Measurements from ENCODE around the gene EVA1C. TPM values are rescaled to one million over a fixed set of nuclear protein-coding genes. Genes with fewer than 3 reads are reported as not detected.
"Not testable (repeated sequence)": the region's sequence is repeated elsewhere in the genome, so short reads cannot be mapped to it uniquely, and the experiment has no call there.

Gene EVA1C, protein sequence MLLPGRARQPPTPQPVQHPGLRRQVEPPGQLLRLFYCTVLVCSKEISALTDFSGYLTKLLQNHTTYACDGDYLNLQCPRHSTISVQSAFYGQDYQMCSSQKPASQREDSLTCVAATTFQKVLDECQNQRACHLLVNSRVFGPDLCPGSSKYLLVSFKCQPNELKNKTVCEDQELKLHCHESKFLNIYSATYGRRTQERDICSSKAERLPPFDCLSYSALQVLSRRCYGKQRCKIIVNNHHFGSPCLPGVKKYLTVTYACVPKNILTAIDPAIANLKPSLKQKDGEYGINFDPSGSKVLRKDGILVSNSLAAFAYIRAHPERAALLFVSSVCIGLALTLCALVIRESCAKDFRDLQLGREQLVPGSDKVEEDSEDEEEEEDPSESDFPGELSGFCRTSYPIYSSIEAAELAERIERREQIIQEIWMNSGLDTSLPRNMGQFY
- 1.6 TPM for total RNA-seq
- 1 to 10 TPM; 1.3 to 2.9 (median 2.1) TPM for polyA plus RNA-seq (ENCODE audit: insufficient read depth in 1 of 8, insufficient read length in 8 of 8, low replicate concordance in 1 of 8)
- long read RNA-seq, donor 1, result 0 reads
- long read RNA-seq, donor 2, result 0 reads
- long read RNA-seq, donor 3, result 0 reads
- long read RNA-seq, donor 4, partial matches to known transcripts, result 0 of 3 reads
- long read RNA-seq, donor 4, other reads (novel, unspliced or antisense), result 0 of 3 reads
- long read RNA-seq, donor 5, partial matches to known transcripts, result 0 of 1 reads
- long read RNA-seq, donor 5, other reads (novel, unspliced or antisense), result 0 of 1 reads
- long read RNA-seq, donor 6, result 0 reads
- long read RNA-seq, donor 7, partial matches to known transcripts, result 46 of 76 reads
- long read RNA-seq, donor 7, other reads (novel, unspliced or antisense), result 29 of 76 reads
- long read RNA-seq, donor 8, result 0 reads
- long read RNA-seq, donor 9, result 0 reads
- long read RNA-seq, donor 10, result 0 reads
- long read RNA-seq, donor 11, result 0 reads

DNA sequence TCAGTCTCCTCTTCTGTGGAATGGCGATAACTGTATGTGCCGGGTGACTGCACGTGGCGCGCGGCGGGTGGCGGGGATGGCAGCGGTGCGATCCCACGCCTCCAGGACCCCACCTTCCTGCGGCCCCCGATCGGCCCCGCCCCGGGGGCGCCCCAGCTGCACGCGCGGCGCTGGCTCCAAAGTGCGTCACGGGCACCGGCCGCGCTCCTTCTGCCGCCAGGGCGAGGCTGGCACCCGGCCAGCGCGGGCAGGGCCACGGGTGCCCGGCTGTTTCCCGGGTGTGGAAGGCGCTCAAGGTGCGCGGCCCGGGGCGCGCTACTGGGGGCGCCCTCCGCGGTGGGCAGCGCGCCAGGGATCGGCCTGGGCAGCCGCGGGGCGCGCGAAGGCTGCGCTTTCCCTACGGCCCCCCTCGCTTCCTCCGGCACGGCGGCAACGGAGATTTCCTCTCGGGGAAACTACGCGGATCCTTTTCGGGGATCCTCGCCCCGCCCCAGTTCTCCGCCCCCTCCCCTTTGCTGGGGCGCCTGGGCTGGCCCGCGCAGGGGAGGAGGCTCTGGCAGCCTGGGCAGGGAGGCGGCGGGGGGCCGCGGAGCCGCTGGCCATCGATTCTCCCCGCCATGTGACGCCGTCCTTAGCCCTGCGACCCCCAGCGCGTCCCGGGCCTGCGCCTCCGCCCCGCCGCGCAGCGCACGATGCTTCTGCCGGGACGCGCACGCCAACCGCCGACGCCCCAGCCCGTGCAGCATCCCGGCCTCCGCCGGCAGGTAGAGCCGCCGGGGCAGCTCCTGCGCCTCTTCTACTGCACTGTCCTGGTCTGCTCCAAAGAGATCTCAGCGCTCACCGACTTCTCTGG lies at the start of gene EVA1C:
TSS of gene EVA1C (plus strand) at position 545 of the 853 bp plus-strand sequence. CDS start at position 693, 148 bp downstream.
- under 1% methylated on average over 101 of the region's 104 CpGs for WGBS (ENCODE audit: insufficient coverage)
- peak within 1 kb of the TSS; percentile 75 for H3K27ac ChIP-seq (ENCODE audit: low read length)
- no peaks in the 10 kb centered on the region for H3K9me3 ChIP-seq (replicated peaks; ENCODE audit: control insufficient read depth, low read depth, low read length)
- H3K4me3 ChIP-seq (ENCODE audit: low read length), result peak within 1 kb of the TSS; percentile 52
- H3K36me3 ChIP-seq (ENCODE audit: control insufficient read depth, insufficient read depth, low read length), result no peaks in the 10 kb centered on the region
- H3K27me3 ChIP-seq (ENCODE audit: control insufficient read depth, insufficient read depth, low read length), result peaks cover 50% of the 10 kb centered on the region
- H3K4me1 ChIP-seq (ENCODE audit: control insufficient read depth, insufficient read depth, low read length), result peaks cover 20% of the 10 kb centered on the region
- DNase-seq, result peak; percentile 35

DNA sequence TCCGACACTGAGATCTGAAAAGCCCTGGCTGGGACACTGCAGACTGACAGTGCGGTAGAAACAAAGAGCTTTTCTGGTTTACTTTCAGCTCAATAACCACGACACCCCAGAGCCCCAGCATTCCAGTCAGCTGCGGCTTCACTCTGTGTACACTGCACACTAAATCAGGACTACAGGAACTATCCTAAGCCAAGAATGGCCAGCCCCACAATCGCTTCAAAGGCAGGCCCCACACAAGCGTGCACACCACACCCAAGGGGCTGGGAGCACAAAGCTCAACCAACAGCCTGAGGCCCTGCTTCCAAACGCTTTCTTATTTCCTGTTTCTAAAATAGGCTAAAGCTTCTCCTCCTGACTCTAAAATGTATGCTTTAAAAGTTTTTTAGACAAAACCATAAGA lies 48.1 kb upstream of the EVA1C start:
- WGBS (ENCODE audit: insufficient coverage), result 38% methylated on average over 6 of the region's 7 CpGs
- Histone ChIP-seq H3K4me3 (ENCODE audit: low read length) (no peak overlapping the region), H3K36me3 (ENCODE audit: control insufficient read depth, insufficient read depth, low read length) (peaks cover 90% of the 10 kb centered on the region), H3K9me3 (replicated peaks; ENCODE audit: control insufficient read depth, low read depth, low read length) (no peaks in the 10 kb centered on the region), H3K4me1 (ENCODE audit: control insufficient read depth, insufficient read depth, low read length) (peaks cover 14% of the 10 kb centered on the region), H3K27ac (ENCODE audit: low read length) (peak overlapping the region; percentile 75), H3K27me3 (ENCODE audit: control insufficient read depth, insufficient read depth, low read length) (no peaks in the 10 kb centered on the region)
- peak; percentile 81 for DNase-seq

- no peaks in the 10 kb centered on the region for H3K27me3 ChIP-seq (ENCODE audit: control insufficient read depth, insufficient read depth, low read length)
- H3K4me3 ChIP-seq (ENCODE audit: low read length), result no peak overlapping the region
- peaks cover 14% of the 10 kb centered on the region for H3K4me1 ChIP-seq (ENCODE audit: control insufficient read depth, insufficient read depth, low read length)
- no CpG with 5 or more reads among the region's 4 CpGs for WGBS (ENCODE audit: insufficient coverage)
- peak; percentile 38 for DNase-seq
- peaks cover 89% of the 10 kb centered on the region for H3K36me3 ChIP-seq (ENCODE audit: control insufficient read depth, insufficient read depth, low read length)
- peak overlapping the region; percentile 55 for H3K27ac ChIP-seq (ENCODE audit: low read length)
- H3K9me3 ChIP-seq (replicated peaks; ENCODE audit: control insufficient read depth, low read depth, low read length), result no peaks in the 10 kb centered on the region
Observed at GRCh38 chr21:32364796-32365195, 47.7 kb upstream of the EVA1C start.

DNA sequence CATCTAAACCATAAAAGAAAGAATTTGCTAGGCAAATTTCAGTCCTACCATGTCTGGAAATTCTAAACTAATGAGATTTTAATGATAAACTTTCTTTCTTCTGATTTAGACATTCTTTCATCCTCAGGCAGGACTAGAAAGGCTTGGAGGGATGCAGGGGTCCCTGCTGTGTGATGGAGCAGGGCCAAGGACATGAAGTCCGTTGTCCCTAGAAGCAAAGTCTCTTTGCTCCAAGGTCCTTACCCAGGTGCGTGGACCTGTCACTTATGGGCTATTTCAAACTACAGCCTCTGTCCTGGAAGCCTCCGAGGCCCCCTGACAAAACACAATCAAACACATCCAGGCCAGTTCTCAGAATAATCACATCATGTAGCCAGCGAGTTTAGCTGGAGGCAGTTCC lies 46.3 kb upstream of the EVA1C start:
- WGBS (ENCODE audit: insufficient coverage), result 94% methylated on average over 4 of the region's 4 CpGs
- Histone ChIP-seq H3K4me1 (ENCODE audit: control insufficient read depth, insufficient read depth, low read length) (peaks cover 13% of the 10 kb centered on the region), H3K9me3 (replicated peaks; ENCODE audit: control insufficient read depth, low read depth, low read length) (no peaks in the 10 kb centered on the region), H3K36me3 (ENCODE audit: control insufficient read depth, insufficient read depth, low read length) (peaks cover 85% of the 10 kb centered on the region), H3K4me3 (ENCODE audit: low read length) (no peak overlapping the region), H3K27me3 (ENCODE audit: control insufficient read depth, insufficient read depth, low read length) (no peaks in the 10 kb centered on the region), H3K27ac (ENCODE audit: low read length) (no peak overlapping the region)
- no peak for DNase-seq

DNA sequence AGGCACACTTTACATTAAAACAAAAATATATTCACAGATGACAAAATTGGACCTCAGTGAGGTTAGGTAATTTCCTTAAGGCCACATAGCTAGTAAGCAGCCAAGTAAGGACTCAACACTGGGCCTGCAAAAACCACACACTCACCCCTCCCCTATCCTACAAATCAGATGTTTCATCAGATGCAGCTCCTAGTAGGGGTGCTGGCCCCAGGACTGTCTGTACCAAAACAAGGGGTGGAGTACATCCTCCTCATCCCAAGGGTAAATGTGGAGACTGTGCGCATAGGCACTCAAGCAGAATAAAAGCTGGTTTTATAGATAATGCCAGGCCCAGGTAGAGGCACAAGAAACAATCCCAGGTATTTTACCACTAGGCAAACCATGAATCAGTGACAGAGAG lies 45.3 kb upstream of the EVA1C start:
- Histone ChIP-seq H3K27ac (ENCODE audit: low read length) (no peak overlapping the region), H3K9me3 (replicated peaks; ENCODE audit: control insufficient read depth, low read depth, low read length) (no peaks in the 10 kb centered on the region), H3K4me3 (ENCODE audit: low read length) (no peak overlapping the region), H3K4me1 (ENCODE audit: control insufficient read depth, insufficient read depth, low read length) (peaks cover 12% of the 10 kb centered on the region), H3K36me3 (ENCODE audit: control insufficient read depth, insufficient read depth, low read length) (peaks cover 81% of the 10 kb centered on the region), H3K27me3 (ENCODE audit: control insufficient read depth, insufficient read depth, low read length) (no peaks in the 10 kb centered on the region)
- WGBS (ENCODE audit: insufficient coverage), result no CpG with 5 or more reads among the region's 1 CpG
- DNase-seq, result no peak

DNA sequence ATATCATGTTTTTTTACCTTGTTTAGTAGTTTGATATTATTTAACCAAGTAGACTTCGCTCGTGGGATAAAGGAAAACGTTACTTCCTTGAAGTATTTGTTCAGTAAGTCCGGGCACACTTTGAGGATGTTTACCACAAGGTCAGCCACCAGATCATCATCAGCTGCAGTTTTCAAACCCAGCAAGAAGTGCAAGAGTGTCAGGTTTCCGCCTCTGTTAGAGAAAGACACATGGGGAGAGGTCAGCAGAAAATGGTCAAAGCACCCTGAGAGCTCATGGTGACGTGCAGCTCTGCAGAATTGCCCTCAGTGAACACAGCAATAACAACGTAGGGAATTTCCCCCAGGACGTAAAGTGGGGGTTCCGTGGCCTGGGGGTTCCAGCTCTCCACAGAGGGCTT lies 44.1 kb upstream of the EVA1C start:
- H3K27me3 ChIP-seq (ENCODE audit: control insufficient read depth, insufficient read depth, low read length), result no peaks in the 10 kb centered on the region
- H3K27ac ChIP-seq (ENCODE audit: low read length), result peak overlapping the region; percentile 21
- no peaks in the 10 kb centered on the region for H3K9me3 ChIP-seq (replicated peaks; ENCODE audit: control insufficient read depth, low read depth, low read length)
- no peak for DNase-seq
- H3K4me1 ChIP-seq (ENCODE audit: control insufficient read depth, insufficient read depth, low read length), result peaks cover 12% of the 10 kb centered on the region
- H3K4me3 ChIP-seq (ENCODE audit: low read length), result no peak overlapping the region
- H3K36me3 ChIP-seq (ENCODE audit: control insufficient read depth, insufficient read depth, low read length), result peaks cover 78% of the 10 kb centered on the region
- WGBS (ENCODE audit: insufficient coverage), result 86% methylated on average over 6 of the region's 9 CpGs

DNA sequence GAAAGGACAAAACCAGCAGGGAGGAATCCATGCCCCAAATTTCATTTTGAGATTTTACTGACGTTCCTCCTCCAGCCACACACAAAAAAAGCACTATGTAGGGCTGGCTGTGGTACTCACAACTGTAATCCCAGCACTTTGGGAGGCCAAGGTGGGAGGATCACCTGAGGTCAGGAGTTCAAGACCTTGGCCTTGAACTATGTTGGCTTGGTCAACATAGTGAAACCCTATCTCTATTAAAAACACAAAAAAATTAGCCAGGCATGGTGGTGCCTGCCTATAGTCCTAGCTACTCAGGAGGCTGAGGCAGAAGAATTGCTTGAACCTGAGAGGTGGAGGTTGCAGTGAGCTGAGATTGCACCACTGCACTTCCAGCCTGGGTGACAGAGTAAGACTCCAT lies 43.5 kb upstream of the EVA1C start:
- Histone ChIP-seq H3K27ac (ENCODE audit: low read length) (peak overlapping the region; percentile 21), H3K4me1 (ENCODE audit: control insufficient read depth, insufficient read depth, low read length) (peaks cover 11% of the 10 kb centered on the region)

GRCh38 chr21:32370998-32371766 lies 41.3 kb upstream of the EVA1C start:
- no peaks in the 10 kb centered on the region for H3K4me1 ChIP-seq (ENCODE audit: control insufficient read depth, insufficient read depth, low read length)
- no peak overlapping the region for H3K4me3 ChIP-seq (ENCODE audit: low read length)
- peak overlapping the region; percentile 33 for H3K27ac ChIP-seq (ENCODE audit: low read length)
- H3K9me3 ChIP-seq (replicated peaks; ENCODE audit: control insufficient read depth, low read depth, low read length), result no peaks in the 10 kb centered on the region
- WGBS (ENCODE audit: insufficient coverage), result 100% methylated on average over 1 of the region's 6 CpGs
- DNase-seq, result no peak
- peaks cover 54% of the 10 kb centered on the region for H3K36me3 ChIP-seq (ENCODE audit: control insufficient read depth, insufficient read depth, low read length)
- H3K27me3 ChIP-seq (ENCODE audit: control insufficient read depth, insufficient read depth, low read length), result no peaks in the 10 kb centered on the region

More for the DNA sequence above, 43.5 kb upstream of the EVA1C start:
- not testable (repeated sequence) for DNase-seq; H3K4me3 ChIP-seq (ENCODE audit: low read length); H3K9me3 ChIP-seq (replicated peaks; ENCODE audit: control insufficient read depth, low read depth, low read length); H3K27me3 ChIP-seq (ENCODE audit: control insufficient read depth, insufficient read depth, low read length)
- H3K36me3 ChIP-seq (ENCODE audit: control insufficient read depth, insufficient read depth, low read length), result peaks cover 72% of the 10 kb centered on the region
- no CpG with 5 or more reads among the region's 1 CpG for WGBS (ENCODE audit: insufficient coverage)

- H3K9me3 ChIP-seq (replicated peaks; ENCODE audit: control insufficient read depth, low read depth, low read length), result no peaks in the 10 kb centered on the region
- no peaks in the 10 kb centered on the region for H3K4me1 ChIP-seq (ENCODE audit: control insufficient read depth, insufficient read depth, low read length)
- H3K36me3 ChIP-seq (ENCODE audit: control insufficient read depth, insufficient read depth, low read length), result peaks cover 50% of the 10 kb centered on the region
- no peak overlapping the region for H3K27ac ChIP-seq (ENCODE audit: low read length)
- WGBS (ENCODE audit: insufficient coverage), result 82% methylated on average over 4 of the region's 6 CpGs
- H3K4me3 ChIP-seq (ENCODE audit: low read length), result no peak overlapping the region
- H3K27me3 ChIP-seq (ENCODE audit: control insufficient read depth, insufficient read depth, low read length), result no peaks in the 10 kb centered on the region
- no peak for DNase-seq
Observed at GRCh38 chr21:32371913-32372314, 40.6 kb upstream of the EVA1C start.
